NAMALWA (cell line): Measurements from ENCODE around the gene BAMBI.

Experiments used
- DNase-seq: peaks from one replicate; pipeline ENCODE4 v3.0.0-alpha.2; 2015; ENCODE audit warnings: low spot score

Gene BAMBI

DNA sequence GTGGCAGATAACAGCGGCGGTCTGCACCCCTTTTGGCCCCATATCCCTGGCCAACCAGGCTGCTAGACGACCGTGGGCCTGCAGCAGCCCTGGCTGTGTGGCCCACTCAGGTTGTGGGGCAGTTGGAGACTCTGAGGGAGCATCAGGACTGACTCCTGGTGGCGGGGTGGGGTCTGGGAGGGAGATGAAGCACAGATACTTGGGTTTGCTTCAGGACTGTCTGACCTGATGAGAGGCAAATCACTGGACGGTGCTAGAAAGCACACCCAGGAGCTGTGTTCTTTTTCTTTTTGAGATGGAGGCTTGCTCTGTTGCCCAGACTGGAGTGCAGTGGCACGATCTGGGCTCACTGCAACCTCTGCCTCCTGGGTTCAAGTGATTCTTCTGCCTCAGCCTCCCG lies 28.2 kb downstream of the BAMBI start:
- no peak for DNase-seq

DNA sequence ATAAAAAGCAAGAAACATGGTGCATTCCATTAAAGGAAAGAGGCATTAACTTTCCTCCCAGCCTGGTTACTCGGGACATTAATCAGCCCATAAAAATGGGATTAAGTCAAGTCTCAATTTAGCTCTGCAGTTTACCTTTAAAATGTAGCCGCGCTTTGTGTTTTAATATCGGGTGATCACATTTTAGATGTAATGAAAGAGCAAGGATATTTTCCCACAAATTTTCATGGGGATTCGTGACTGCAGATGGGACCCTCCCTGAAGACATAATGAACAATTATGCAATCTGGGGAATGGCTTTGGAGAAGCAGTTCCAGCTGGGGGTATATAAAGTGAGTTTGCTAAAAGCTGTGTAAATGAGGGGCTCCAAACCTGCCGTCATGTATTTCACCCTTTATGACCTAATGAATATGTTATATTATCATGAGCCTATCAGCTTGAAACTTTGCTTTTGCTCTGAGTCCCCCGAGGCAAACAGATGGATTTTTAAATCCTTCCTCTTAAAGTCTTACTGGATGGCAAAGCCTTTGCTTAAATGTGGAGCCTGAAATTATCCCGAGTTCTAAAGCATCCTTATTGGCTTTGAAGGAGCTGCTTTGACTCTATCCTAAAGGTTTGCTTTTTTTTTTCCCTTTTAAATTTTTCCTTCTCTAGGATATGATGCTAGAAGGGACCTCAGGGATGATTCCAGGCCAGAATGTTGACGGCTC lies 31.8 kb downstream of the BAMBI start:
- DNase-seq: no peak

DNA sequence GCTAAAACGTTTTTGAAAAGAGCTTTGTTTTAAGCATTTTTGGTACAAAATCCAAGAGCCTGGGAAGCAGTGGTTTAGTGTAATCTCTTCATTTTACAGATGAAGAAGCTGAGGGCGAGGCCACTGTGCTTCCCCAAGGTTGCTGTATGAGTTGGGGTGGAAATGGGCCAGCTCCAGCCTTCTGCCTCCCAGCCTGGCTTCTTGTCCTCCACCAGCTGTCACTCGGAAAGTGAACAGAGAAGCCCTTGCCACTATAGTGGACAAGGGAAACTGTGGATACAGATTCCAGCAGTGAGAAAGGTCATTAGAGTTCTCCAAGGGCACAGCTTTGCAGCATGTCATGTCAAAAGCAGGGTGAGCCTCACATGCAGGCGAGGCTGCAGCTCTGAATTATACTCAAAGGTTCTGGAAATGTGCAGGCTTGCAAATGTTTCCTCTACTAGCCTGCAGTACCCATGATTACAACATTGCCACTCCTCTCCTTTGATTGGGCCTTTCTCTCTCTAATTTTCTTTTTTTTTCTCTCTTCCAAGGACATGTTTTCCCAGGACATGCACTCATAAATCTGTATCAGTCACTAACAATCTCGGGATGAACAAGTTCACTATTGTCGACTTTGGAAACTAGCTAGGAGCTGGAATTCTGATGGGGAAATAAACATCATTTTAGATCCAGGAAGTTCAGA lies 33.0 kb downstream of the BAMBI start:
- DNase-seq: no peak

DNA sequence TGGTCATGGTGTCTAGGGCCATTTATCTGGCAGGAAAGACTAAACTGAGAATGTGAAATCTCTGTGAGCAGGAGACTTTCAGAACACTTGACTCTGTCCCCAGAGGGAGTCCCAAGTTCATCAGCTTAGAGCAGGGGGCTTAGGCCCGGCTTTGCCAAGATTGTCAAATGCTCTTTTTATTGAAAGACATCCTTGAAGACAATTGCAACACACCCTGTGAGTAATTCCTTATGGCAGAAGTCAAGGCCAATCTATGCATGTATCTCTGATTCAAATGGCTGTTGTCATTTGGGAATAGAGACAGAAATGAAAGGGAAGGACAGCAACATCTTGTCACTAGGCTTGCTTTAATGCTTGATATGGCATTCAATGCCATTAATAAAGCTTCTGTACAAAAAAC lies 33.7 kb downstream of the BAMBI start:
- DNase-seq: no peak

DNA sequence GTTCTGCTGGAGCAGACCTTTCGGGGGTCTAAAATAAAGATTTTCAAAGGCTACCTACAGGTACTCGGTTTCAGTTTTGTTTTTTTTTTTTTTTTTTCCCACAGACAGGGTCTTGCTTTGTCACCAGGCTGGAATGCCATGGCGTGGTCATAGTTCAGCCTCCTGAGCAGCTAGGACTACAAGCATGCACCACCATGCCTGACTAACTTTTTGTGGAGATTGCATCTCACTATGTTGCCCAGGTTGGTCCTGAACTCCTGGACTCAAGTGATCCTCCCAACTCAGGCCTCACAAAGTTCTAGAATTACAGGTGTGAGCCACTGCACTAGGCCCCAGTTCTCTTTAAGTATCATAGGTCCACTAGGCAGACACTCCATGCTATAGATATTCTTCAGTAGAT lies 34.5 kb downstream of the BAMBI start:
- no peak for DNase-seq

DNA sequence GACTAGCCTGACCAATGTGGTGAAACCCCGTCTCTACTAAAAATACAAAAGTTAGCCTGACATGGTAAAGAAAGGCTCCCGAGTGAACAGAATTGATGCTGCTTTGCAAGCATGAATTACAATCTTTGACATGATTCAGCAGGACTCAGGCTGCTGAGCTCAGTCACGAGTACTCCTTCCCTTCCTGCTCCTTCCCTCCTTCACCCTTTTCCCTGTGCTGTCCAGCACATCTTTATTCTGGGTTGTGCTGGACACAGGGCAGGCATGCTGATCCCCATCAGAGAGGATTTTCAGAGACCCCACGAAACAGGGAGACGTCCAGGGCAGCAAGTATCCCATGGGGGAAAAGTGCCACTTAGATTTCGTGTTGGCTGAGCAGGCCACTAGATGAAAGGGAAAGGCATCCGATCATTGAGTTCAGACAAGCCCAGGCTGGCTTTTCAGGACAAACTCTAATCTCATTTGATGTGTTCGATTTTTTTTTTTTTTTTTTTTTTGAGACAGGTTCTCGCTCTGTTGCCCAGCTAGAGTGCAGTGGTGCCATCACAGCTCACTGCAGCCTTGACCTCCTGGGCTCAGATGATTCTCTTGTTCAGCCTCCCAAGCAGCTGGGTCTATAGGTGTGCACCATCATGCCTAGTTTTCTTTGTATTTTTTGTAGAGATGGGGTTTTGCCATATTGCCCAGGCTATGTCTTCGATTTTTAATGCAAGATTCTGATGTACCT lies 36.5 kb downstream of the BAMBI start:
- no peak for DNase-seq

DNA sequence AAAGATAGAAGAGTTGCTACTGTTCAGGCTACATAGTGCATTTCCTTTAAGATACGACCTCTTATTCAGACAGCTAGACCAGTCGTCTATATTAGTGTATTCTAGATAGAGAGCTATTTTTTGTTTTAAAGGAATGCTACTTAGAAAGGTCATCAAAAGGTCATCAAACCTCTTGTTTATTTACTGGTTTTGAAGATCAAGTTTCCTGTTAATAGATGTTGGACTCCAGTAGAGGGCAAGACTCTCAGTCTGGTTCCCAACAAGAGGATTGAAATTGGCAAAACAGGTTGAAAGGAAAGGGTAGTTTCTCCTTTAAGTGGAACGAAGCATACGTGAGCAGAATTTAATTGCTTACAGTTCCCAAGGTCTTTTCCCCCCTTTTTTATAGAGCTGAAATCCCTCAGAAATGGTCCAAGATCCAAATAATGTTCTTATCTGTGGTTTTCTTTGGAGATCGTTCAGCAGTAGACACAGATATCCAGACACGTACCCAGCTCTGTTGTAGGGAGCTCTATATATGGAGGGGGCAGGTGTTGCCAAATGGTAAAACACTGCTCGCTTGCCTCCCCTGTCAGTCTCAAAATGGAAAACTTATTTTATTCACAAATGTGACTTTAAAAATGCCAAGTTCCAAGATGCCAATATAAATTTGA lies 37.2 kb downstream of the BAMBI start:
- no peak for DNase-seq

DNA sequence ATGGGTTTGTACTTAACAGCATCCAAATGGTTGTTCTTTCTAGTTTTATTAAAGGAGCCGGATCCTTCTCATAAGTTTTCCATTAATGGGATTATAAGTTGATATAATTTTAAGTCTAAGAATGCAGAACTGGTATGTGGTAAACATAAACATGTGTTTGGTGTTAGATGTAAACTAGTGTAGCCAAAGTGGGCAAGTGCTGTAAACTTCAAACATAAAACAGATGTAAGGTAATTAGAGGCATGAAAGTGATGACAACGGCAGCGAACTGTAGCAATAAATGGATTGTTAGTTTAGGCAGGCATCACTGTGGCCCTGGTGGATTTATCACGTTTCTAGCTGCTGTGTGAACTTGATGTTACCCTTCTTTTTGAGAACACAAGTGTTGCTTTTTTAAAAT lies 37.9 kb downstream of the BAMBI start:
- DNase-seq: no peak

DNA sequence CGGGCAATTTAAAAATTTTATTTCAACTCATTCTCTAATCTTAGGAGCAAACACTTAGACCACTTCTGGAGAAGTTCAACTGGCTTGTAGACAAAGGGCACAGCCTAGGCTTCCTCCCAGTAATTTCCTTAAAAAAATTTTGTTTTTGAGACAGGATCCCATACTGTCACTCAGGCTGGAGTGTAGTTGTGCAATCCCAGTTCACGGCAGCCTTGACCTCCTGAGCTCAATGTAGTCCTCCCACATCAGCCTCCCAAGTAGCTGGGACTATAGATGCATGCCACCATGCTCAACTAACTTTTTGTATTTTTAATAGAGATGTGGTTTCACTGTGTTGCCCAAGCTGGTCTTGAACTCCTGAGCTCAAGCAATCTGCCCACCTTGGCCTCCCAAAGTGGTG lies 38.4 kb downstream of the BAMBI start:
- no peak for DNase-seq

DNA sequence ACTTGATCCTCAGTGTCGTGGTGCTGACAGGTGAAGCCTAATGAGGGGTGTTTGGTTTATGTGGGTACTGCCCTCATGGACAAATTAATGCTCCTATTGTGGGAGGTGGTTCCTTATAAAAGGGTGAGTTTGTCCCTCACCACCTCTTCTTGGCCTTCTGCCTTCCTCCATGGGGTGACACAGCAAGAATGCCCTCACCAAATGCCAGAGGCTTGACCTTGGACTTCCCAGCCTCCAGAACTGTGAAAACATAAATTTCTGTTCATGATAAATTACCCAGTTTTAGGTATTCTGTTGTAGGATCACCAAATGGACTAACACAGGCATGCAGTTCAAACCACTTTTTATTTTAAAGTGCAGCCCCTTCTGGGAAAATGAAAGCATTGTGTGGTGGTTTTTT lies 39.4 kb downstream of the BAMBI start:
- DNase-seq: no peak

DNA sequence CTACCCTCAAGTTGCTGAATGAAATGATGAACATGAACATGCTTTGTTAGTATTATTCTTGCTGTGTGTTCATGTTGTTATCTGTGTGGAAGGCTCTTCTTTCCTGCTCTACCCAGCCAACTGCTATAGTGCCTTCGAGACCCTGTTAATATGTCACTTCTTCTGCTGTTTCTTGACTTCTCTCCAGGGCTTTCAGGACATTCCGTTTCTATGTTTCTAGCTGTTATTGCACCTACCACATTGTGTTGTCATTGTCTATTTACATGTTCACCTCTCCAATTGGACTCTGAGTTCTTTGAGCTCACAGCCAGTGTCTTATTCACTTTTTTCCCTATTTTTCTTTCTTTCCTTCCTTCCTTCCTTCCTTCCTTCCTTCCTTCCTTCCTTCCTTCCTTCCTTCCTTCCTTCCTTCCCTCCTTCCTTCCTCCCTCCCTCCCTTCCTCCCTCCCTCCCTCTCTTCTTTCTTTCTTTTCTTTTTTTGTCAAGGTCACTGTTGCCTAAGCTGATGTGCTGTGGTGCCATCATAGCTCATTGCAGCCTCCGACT lies 40.4 kb downstream of the BAMBI start:
- DNase-seq: no peak

DNA sequence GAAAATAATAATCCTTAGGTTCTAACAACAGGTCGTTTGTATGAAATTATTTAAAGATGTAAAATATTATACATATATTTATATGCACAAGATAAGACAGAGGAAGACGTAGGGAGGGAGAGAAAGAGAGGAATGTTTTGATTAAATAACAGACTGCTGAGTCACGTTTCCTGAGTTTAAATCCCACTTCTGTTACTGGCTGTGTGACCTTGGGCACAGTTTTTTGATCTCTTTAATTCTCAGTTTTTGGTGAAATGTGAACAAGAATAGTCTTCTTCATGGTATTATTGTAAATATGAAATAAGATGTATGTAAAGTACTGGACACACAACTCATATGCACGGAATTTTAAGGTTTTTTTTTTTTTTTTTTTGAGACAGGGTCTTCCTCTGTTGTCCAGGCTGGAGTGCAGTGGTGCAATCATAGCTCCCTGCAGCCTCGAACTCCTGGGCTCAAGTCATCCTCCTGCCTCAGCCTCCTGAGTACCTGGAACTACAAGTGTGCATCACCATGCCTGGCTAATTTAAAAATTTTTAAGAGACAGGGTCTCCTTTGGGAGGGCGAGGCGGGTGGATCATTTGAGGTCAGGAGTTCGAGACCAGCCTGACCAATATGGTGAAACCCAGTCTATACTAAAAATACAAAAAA lies 42.6 kb downstream of the BAMBI start:
- no peak for DNase-seq

DNA sequence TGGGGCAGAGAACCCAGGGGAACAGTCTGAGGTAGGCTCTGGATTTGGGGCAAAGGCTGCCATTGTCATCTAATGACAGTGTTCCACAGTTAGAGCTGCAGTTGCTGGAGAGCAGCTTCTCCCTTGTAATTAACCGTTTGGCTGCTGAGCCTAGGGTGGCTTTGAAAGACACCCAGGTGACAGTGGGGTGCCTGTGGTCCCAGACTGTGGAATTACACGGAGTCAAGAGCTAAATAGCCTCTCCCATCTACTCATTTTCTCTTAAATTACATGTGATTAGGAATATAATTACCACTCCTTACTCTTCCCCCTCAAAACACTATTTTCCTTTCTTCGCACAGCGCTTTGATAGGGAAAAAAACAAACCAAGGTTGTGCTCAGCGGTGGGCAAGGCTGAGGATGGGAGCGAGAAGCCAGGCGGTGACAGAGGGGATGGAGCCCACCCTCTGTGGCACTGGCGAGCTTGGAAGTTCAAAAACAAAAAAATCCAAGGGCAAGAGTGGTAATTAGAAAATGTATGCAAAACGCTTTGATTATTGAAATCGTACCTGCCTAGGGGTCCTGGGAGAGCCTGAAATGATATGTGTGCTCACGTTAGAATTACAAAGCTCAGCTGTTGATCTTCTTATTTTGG lies 44.1 kb downstream of the BAMBI start:
- no peak for DNase-seq

DNA sequence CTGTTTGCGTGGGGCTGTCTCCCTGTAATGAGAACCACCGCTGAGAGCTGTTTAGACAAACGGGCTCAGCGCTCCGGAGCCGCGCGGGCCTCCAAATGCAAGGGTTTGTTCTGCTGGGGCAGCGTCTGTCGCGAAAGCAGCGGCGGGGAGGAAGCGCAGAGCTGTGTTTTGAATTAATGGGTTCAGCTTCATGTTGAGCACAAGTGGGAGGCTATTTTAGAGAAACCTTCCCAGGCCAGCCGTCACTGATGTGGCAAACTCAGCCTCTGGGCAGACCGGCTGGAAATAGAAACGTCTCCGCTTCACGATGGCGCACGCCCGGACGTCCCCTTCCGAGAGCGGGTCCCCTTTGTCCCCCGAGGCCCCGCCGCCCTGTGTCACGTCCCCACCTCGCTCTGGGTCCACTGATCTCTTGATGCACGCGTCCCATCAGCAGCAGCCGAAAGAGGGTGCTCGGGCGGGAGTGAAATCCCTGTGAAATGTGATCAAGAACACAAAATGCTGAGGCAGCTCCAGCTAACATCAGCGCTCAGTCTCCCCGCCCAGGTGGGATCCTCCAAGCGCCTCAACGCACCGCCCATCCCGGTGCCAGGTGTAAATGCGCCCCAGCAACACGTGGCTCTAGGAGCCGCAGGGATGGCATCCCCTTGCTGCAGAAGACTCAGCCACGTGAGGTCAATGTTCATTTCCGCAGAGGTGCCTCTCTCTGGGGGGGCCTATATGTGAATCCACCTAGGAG lies 44.9 kb downstream of the BAMBI start:
- no peak for DNase-seq

DNA sequence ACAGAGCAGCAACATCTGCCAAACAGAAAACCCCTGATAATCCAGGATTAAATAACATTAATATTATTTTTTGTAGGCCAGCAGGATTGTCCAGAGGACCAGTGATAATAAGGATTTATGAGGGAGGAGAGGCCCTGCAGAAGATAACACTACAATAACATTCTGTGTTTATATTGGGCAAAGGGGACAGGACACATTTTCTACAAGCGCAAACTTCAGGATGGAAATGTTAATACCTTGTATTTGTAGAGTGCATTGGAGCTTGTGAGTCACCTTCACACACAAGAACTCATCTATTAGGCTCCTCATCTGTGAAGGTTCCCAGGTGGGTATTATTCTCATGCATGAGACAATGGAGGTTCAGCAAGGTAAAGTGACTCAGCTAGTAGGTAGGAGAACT lies 51.0 kb downstream of the BAMBI start:
- no peak for DNase-seq

DNA sequence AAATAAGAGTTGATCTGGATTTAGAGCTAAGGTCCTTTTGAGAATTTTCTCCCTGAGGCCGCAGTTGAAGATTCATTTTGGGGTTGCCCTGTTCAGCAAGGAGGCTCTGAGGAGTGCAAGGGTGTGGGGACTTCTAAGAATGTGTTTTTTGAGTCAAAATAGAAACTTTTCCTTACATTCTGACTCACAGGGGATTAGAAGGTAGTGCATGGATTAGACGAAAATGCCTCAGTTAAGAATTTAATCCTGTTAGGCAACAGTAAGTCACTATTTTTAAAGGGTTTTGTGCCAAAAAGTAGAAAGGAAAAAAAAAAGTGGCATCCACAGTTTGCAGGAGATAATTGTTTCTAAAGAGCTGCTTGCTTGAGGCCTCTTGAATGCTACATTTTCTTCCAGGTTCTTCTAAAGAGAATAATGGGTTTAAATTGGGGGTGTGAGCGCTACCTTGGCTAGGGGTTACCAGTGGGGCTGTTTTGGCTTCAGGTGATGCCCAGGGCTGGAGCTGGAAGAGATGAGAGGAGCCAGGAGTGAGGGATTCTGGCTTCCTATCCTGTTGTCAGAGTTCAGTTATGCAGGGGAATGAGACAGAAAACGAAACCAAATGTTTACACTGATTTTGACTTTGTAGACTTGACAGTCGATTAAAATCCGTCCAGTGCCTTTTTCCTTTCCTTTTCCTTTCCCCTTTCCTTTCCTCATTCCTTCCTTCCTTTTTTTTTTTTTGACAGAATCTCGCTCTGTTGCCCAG lies 52.9 kb downstream of the BAMBI start:
- DNase-seq: no peak

DNA sequence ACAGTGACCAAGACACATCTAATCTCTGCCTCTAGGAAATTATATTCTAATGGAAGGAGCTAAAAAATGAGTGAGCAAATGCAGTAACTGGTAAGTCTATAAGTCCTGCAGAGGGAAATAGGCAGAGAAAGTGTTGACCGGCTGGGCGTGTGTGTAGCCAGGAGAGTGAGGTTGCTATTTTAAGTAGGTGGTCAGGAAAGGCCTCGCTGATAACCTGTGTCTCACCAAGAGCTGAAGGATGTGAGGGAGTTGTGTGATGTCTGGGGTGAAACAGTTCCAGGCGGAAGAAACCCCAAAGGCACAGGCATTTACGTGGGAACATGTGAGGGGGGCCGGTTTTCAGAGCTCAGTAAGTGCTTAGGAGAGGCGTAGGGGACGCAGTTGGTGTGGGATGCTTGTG lies 54.8 kb downstream of the BAMBI start:
- no peak for DNase-seq
